DND-41 (cell line): ENCODE measurements around the gene FASN.

Experiments used
- CTCF ChIP-seq: IDR thresholded peaks from 2 replicates; pipeline ENCODE4 v1.5.1; 2012; ENCODE audit warnings: borderline replicate concordance, low read length, moderate library complexity, mild to moderate bottlenecking; ENCODE audit not compliant: poor library complexity, severe bottlenecking; ENCODE audit errors: extremely low read depth
- EZH2 ChIP-seq: IDR thresholded peaks from 3 replicates; pipeline ENCODE4 v1.6.1; 2012; ENCODE audit warnings: borderline replicate concordance, low read depth, mild to moderate bottlenecking, moderate library complexity, low read length, inconsistent platforms; ENCODE audit not compliant: severe bottlenecking

DNA sequence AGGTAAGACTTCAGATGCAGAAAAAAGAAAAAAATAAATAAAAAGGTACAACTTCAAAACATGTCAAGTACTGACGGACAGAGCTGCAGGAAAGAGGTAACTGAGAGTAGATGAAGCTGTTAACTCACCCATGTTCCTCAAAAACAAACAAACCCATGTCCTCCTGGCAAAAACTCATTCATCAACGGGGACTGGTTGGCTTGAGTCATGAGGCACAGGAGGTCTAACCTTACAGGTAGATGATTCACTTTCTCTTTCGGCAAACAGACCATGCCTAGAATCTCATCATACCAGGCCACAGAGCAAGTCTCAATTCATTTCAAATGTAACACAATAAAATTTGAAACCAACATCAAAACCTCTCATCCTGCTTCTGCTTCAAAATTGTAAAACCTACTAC, 12.3 kb upstream of the FASN start:
- TF ChIP-seq EZH2 (no peak), CTCF (no peak)
